IPS DF 4.7 (cell line): Measurements from ENCODE around the gene TXNRD1.

Source experiments
- DNase-seq: peaks from one replicate; pipeline ENCODE4 v3.0.0-alpha.2; 2013; ENCODE audit warnings: low spot score; ENCODE audit errors: extremely low read depth

Gene TXNRD1

GRCh38 chr12:104303538-104304151, 88.1 kb downstream of the TXNRD1 start, which contains the start of gene EID3:
EID3 (plus strand) TSS chr12:104303739; CDS start chr12:104303935, 196 bp downstream.
- DNase-seq = no peak

- DNase-seq = no peak
These were observed 88.9 kb downstream of the TXNRD1 start for GRCh38 chr12:104304261-104305009.

GRCh38 chr12:104305349-104305748, 89.8 kb downstream of the TXNRD1 start:
- DNase-seq = no peak

- DNase-seq = no peak
These were observed 90.8 kb downstream of the TXNRD1 start for GRCh38 chr12:104306376-104306775.

- no peak for DNase-seq
These were observed 91.5 kb downstream of the TXNRD1 start for GRCh38 chr12:104306943-104307654.

GRCh38 chr12:104307655-104308000, 92.0 kb downstream of the TXNRD1 start:
- DNase-seq = no peak

GRCh38 chr12:104309446-104309993, 93.9 kb downstream of the TXNRD1 start:
- no peak for DNase-seq

GRCh38 chr12:104310751-104311633, 95.4 kb downstream of the TXNRD1 start:
- no peak for DNase-seq

GRCh38 chr12:104312202-104312601, 96.6 kb downstream of the TXNRD1 start:
- DNase-seq = no peak

- no peak for DNase-seq
These were observed 97.1 kb downstream of the TXNRD1 start for GRCh38 chr12:104312654-104313053.

- no peak for DNase-seq
These were observed 98.1 kb downstream of the TXNRD1 start for GRCh38 chr12:104313568-104314241.

GRCh38 chr12:104314242-104314614, 98.6 kb downstream of the TXNRD1 start:
- no peak for DNase-seq

GRCh38 chr12:104315326-104316224, 100.0 kb downstream of the TXNRD1 start:
- no peak for DNase-seq

GRCh38 chr12:104316936-104317335, 101.4 kb downstream of the TXNRD1 start:
- DNase-seq = no peak

GRCh38 chr12:104317538-104318210, 102.1 kb downstream of the TXNRD1 start:
- DNase-seq = no peak

GRCh38 chr12:104319028-104319427, 103.4 kb downstream of the TXNRD1 start:
- no peak for DNase-seq

- DNase-seq = no peak
These were observed 104.5 kb downstream of the TXNRD1 start for GRCh38 chr12:104319918-104320626.

GRCh38 chr12:104320627-104321024, 105.0 kb downstream of the TXNRD1 start:
- no peak for DNase-seq
